Gastrocnemius medialis (tissue), 4 donors: ENCODE results near the gene KCNQ5.

Experiments used
- CTCF ChIP-seq, 5 experiments: fragments of 450-650 bp in 3 of 5; fragments of 200-600 bp in 2 of 5; sonication (generic) in 2 of 5; IDR thresholded peaks in 4 of 5; conservative IDR thresholded peaks in 1 of 5; 1 replicate in 4 of 5; 2 replicates in 1 of 5; pipeline ENCODE4 v1.5.1; 2016 to 2019; ENCODE audit warnings: antibody characterized with exemption in 5 of 5, mild to moderate bottlenecking in 3 of 5, moderate library complexity in 3 of 5
- POLR2A ChIP-seq, 2 donors: fragments of 450-650 bp; IDR thresholded peaks; one replicate each; pipeline ENCODE4 v1.6.1; 2017; ENCODE audit warnings: antibody characterized with exemption in 2 of 2, mild to moderate bottlenecking in 2 of 2, moderate library complexity in 2 of 2

GRCh38 chr6:73024598-73024997, 402.7 kb downstream of the KCNQ5 start:
- no peak for TF ChIP-seq CTCF (IDR thresholded peaks at IDR 0.05 in 4 of 5, conservative IDR thresholded peaks at IDR 0.05 in 1 of 5)
- TF ChIP-seq POLR2A (IDR thresholded peaks at IDR 0.05) = no peak
